ENCODE data around the gene VIL1. TPM values are rescaled to one million over a fixed set of nuclear protein-coding genes. Genes with fewer than 3 reads are reported as not detected.

Gene VIL1
- polyA plus RNA-seq, 3 donors = not detected

- Histone ChIP-seq H3K4me1 (ENCODE audit: control insufficient read depth in 1 of 2, insufficient read depth in 2 of 2, low read length in 2 of 2) (peaks cover 73 to 84% of the 10 kb centered on the region in 2 donors), H3K4me3 (replicated peaks in 1 of 3; ENCODE audit: low read depth in 2 of 3, low read length in 3 of 3) (peak overlapping the region; percentile 84 to 95 (median 92)), H3K9ac (ENCODE audit: insufficient read depth, low read length, poor library complexity, severe bottlenecking) (peak overlapping the region; percentile 82), H3K27ac (ENCODE audit: low read depth in 1 of 2, low read length in 2 of 2) (peak overlapping the region; percentile 75 to 91), H4K20me1 (ENCODE audit: insufficient read depth, low read length) (peaks cover 49% of the 10 kb centered on the region), H3K79me2 (ENCODE audit: insufficient read depth, low read length) (peaks cover 89% of the 10 kb centered on the region), H3K4me2 (replicated peaks; ENCODE audit: extremely low read depth, low read length, poor library complexity, severe bottlenecking) (peak overlapping the region; percentile 79), H3K9me3 (replicated peaks in 1 of 2; ENCODE audit: control insufficient read depth in 1 of 2, insufficient read depth in 1 of 2, low read length in 2 of 2) (no peaks in the 10 kb centered on the region), H2AFZ (ENCODE audit: insufficient read depth, low read depth, low read length, poor library complexity, severe bottlenecking) (no peak overlapping the region), H3K36me3 (replicated peaks in 1 of 2; ENCODE audit: control insufficient read depth in 1 of 2, insufficient read depth in 2 of 2, low read length in 2 of 2) (peaks cover 38 to 43% of the 10 kb centered on the region in 2 donors), H3K27me3 (ENCODE audit: control insufficient read depth in 2 of 2, insufficient read depth in 2 of 2, low read length in 2 of 2) (no peaks in the 10 kb centered on the region)
- H3K36me3 Mint-ChIP-seq = peaks cover 29 to 40% of the 10 kb centered on the region in 2 donors
- H3K4me3 Mint-ChIP-seq = peak overlapping the region; percentile 93 to 98
- H3K27ac Mint-ChIP-seq = peak overlapping the region in 6 of 7 donors; percentile 92 to 97 (median 94)
- intact Hi-C loops (cut with micrococcal nuclease) = loop anchor here (10.0 kb wide), 2 partner anchors 164 to 274 kb away; partner anchors contain the start of genes CNOT9 (in 1 of the 2), RNF25 (in 1 of the 2), STK36 (in 1 of the 2) and USP37 (in 1 of the 2)
- DNase-seq = peak in 2 of 3 donors; percentile 44 to 51
- H3K4me1 Mint-ChIP-seq = peaks cover 63% of the 10 kb centered on the region
- H3K9me3 Mint-ChIP-seq = peaks cover 0 to 4% (median 0%) of the 10 kb centered on the region in 7 donors
- 0% methylated on average over 38 of the region's 63 CpGs for WGBS (ENCODE audit: insufficient coverage)
- TF ChIP-seq CTCF (IDR thresholded peaks at IDR 0.05) = no peak
- H3K27me3 Mint-ChIP-seq (ENCODE audit: low read depth in 3 of 3) = peaks cover 0 to 2% (median 0%) of the 10 kb centered on the region in 3 donors
These were observed 18.6 kb upstream of the VIL1 start for GRCh38 chr2:218400167-218400929.

GRCh38 chr2:218400930-218401881, 17.7 kb upstream of the VIL1 start:
- Mint-ChIP-seq H3K9me3 (peaks cover 0 to 4% (median 0%) of the 10 kb centered on the region in 7 donors), H3K4me1 (peaks cover 65% of the 10 kb centered on the region), H3K27ac (peak overlapping the region; percentile 53 to 79 (median 69)), H3K4me3 (peak overlapping the region; percentile 93 to 98), H3K36me3 (peaks cover 29 to 38% of the 10 kb centered on the region in 2 donors), H3K27me3 (ENCODE audit: low read depth in 3 of 3) (peaks cover 0 to 2% (median 0%) of the 10 kb centered on the region in 3 donors)
- peaks cover 38 to 41% of the 10 kb centered on the region in 2 donors for H3K36me3 ChIP-seq (replicated peaks in 1 of 2; ENCODE audit: control insufficient read depth in 1 of 2, insufficient read depth in 2 of 2, low read length in 2 of 2)
- 33% methylated on average over 14 of the region's 24 CpGs for WGBS (ENCODE audit: insufficient coverage)
- peaks cover 93% of the 10 kb centered on the region for H3K79me2 ChIP-seq (ENCODE audit: insufficient read depth, low read length)
- peak in 1 of 3 donors; percentile 25 for DNase-seq
- TF ChIP-seq CTCF (IDR thresholded peaks at IDR 0.05) = no peak
- H3K9me3 ChIP-seq (replicated peaks in 1 of 2; ENCODE audit: control insufficient read depth in 1 of 2, insufficient read depth in 1 of 2, low read length in 2 of 2) = no peaks in the 10 kb centered on the region
- no peaks in the 10 kb centered on the region for H3K27me3 ChIP-seq (ENCODE audit: control insufficient read depth in 2 of 2, insufficient read depth in 2 of 2, low read length in 2 of 2)
- H4K20me1 ChIP-seq (ENCODE audit: insufficient read depth, low read length) = peaks cover 51% of the 10 kb centered on the region
- peak overlapping the region; percentile 79 for H3K4me2 ChIP-seq (replicated peaks; ENCODE audit: extremely low read depth, low read length, poor library complexity, severe bottlenecking)
- peak overlapping the region; percentile 84 to 95 (median 92) for H3K4me3 ChIP-seq (replicated peaks in 1 of 3; ENCODE audit: low read depth in 2 of 3, low read length in 3 of 3)
- no peak overlapping the region for H2AFZ ChIP-seq (ENCODE audit: insufficient read depth, low read depth, low read length, poor library complexity, severe bottlenecking)
- peak overlapping the region; percentile 75 to 91 for H3K27ac ChIP-seq (ENCODE audit: low read depth in 1 of 2, low read length in 2 of 2)
- peak overlapping the region; percentile 82 for H3K9ac ChIP-seq (ENCODE audit: insufficient read depth, low read length, poor library complexity, severe bottlenecking)
- H3K4me1 ChIP-seq (ENCODE audit: control insufficient read depth in 1 of 2, insufficient read depth in 2 of 2, low read length in 2 of 2) = peaks cover 75 to 87% of the 10 kb centered on the region in 2 donors
- intact Hi-C loops (cut with micrococcal nuclease) = loop anchor here (10.0 kb wide), 2 partner anchors 164 to 274 kb away; partner anchors contain the start of genes CNOT9 (in 1 of the 2), RNF25 (in 1 of the 2), STK36 (in 1 of the 2) and USP37 (in 1 of the 2)
